CD4-positive, alpha-beta T cell treated with Interleukin-21 for 1 hour (primary cell): Measurements from ENCODE around the gene PCDHA1.
"Not testable (repeated sequence)": the region's sequence is repeated elsewhere in the genome, so short reads cannot be mapped to it uniquely, and the experiment has no call there.

Experiments used
- DNase-seq: peaks from one replicate; pipeline ENCODE4 v3.0.0-alpha.2; 2020

PCDHA1 gene

GRCh38 chr5:140785905-140786686, at the start of gene PCDHA1:
PCDHA1 (plus strand) TSS chr5:140786140.
- no peak for DNase-seq

- DNase-seq: no peak
Measured at GRCh38 chr5:140737486-140737885, 48.5 kb upstream of the PCDHA1 start.

- no peak for DNase-seq
Measured at GRCh38 chr5:140741967-140742366, 44.0 kb upstream of the PCDHA1 start.

- no peak for DNase-seq
Measured at GRCh38 chr5:140753561-140753960, 32.4 kb upstream of the PCDHA1 start.

GRCh38 chr5:140764177-140764973, 21.6 kb upstream of the PCDHA1 start:
- DNase-seq: no peak

- DNase-seq: no peak
Measured at GRCh38 chr5:140767444-140767843, 18.5 kb upstream of the PCDHA1 start.

- DNase-seq: no peak
Measured at GRCh38 chr5:140780512-140780911, 5.4 kb upstream of the PCDHA1 start.

- not testable (repeated sequence) for DNase-seq
Measured at GRCh38 chr5:140787422-140787821, 1.5 kb downstream of the PCDHA1 start.

GRCh38 chr5:140787849-140788504, 2.0 kb downstream of the PCDHA1 start:
- DNase-seq: not testable (repeated sequence)

- DNase-seq: no peak
Measured at GRCh38 chr5:140791089-140791488, 5.1 kb downstream of the PCDHA1 start.

- no peak for DNase-seq
Measured at GRCh38 chr5:140794595-140795258, 8.8 kb downstream of the PCDHA1 start, which contains the start of gene PCDHA2. PCDHA2 (plus strand) TSS chr5:140794852.

GRCh38 chr5:140795259-140795641, 9.3 kb downstream of the PCDHA1 start:
- no peak for DNase-seq

- DNase-seq: not testable (repeated sequence)
Measured at GRCh38 chr5:140796072-140796717, 10.3 kb downstream of the PCDHA1 start.

- no peak for DNase-seq
Measured at GRCh38 chr5:140796718-140797095, 10.8 kb downstream of the PCDHA1 start.

- no peak for DNase-seq
Measured at GRCh38 chr5:140800816-140801493, 15.0 kb downstream of the PCDHA1 start, which contains the start of gene PCDHA3. PCDHA3 (plus strand) TSS chr5:140801057.

- no peak for DNase-seq
Measured at GRCh38 chr5:140801494-140801841, 15.5 kb downstream of the PCDHA1 start.

GRCh38 chr5:140802381-140802780, 16.4 kb downstream of the PCDHA1 start:
- DNase-seq: not testable (repeated sequence)

- DNase-seq: no peak
Measured at GRCh38 chr5:140802781-140803271, 16.9 kb downstream of the PCDHA1 start.

GRCh38 chr5:140806834-140807775, 21.2 kb downstream of the PCDHA1 start, which contains the start of gene PCDHA4:
PCDHA4 (plus strand) TSS chr5:140807068.
- no peak for DNase-seq

- not testable (repeated sequence) for DNase-seq
Measured at GRCh38 chr5:140808241-140808888, 22.4 kb downstream of the PCDHA1 start.
